Tibial artery (tissue), 4 donors: ENCODE results near the gene PCDHA2.

Source experiments
- DNase-seq, 2 donors: peaks; one replicate each; pipeline ENCODE4 v3.0.0-alpha.2; 2019
- H3K27ac ChIP-seq, 2 donors: fragments of 200-600 bp; sonication (generic) in 1 of 2; 1 replicate in 1 of 2; 2 replicates in 1 of 2; pipeline ENCODE4 v1.5.1; 2018 to 2019; ENCODE audit warnings: mild to moderate bottlenecking in 1 of 2
- H3K27me3 ChIP-seq, 2 donors: fragments of 200-600 bp; sonication (generic) in 1 of 2; one replicate each; pipeline versions ENCODE4 v1.5.1 to v1.6.0; 2016 to 2019
- H3K36me3 ChIP-seq, 3 donors: fragments of 200-600 bp; sonication (generic) in 2 of 3; one replicate each; pipeline ENCODE4 v1.5.1; 2016 to 2019; ENCODE audit warnings: mild to moderate bottlenecking in 2 of 3
- H3K4me1 ChIP-seq, 4 donors: fragments of 200-600 bp; sonication (generic) in 2 of 4; 1 replicate in 3 of 4; 2 replicates in 1 of 4; pipeline ENCODE4 v1.5.1; 2016 to 2019
- H3K4me3 ChIP-seq, 2 donors: fragments of 200-600 bp; sonication (generic) in 1 of 2; 1 replicate in 1 of 2; 2 replicates in 1 of 2; pipeline ENCODE4 v1.5.1; 2018 to 2019; ENCODE audit warnings: mild to moderate bottlenecking in 2 of 2
- H3K9me3 ChIP-seq, 3 donors: fragments of 200-600 bp; sonication (generic) in 1 of 3; one replicate each; pipeline ENCODE4 v1.5.1; 2016 to 2019
- CTCF ChIP-seq, 2 experiments: fragments of 200-600 bp in 1 of 2; fragments of 450-650 bp in 1 of 2; IDR thresholded peaks; one replicate each; pipeline ENCODE4 v1.5.1; 2017 to 2019; ENCODE audit warnings: antibody characterized with exemption in 2 of 2, mild to moderate bottlenecking in 1 of 2, moderate library complexity in 1 of 2
- intact Hi-C: fragments of 100-400 bp; cut with DNase I; formaldehyde crosslinking; loops from one replicate; pipeline ENCODE4 v1.15.0; 2023; ENCODE audit warnings: low total_unique reads

PCDHA2 gene

GRCh38 chr5:140835622-140836510 is 41.2 kb downstream of the PCDHA2 start:
- H3K4me1 ChIP-seq, result no peaks in the 10 kb centered on the region
- peaks cover 0 to 47% (median 29%) of the 10 kb centered on the region in 3 donors for H3K9me3 ChIP-seq
- no peak overlapping the region for H3K27ac ChIP-seq
- peaks cover 0 to 12% of the 10 kb centered on the region in 2 donors for H3K27me3 ChIP-seq
- no peak overlapping the region for H3K4me3 ChIP-seq
- no peak for DNase-seq
- TF ChIP-seq CTCF (IDR thresholded peaks at IDR 0.05), result no peak
- H3K36me3 ChIP-seq, result peaks cover 0 to 3% (median 0%) of the 10 kb centered on the region in 3 donors
- intact Hi-C loops, result no loop called here

DNA sequence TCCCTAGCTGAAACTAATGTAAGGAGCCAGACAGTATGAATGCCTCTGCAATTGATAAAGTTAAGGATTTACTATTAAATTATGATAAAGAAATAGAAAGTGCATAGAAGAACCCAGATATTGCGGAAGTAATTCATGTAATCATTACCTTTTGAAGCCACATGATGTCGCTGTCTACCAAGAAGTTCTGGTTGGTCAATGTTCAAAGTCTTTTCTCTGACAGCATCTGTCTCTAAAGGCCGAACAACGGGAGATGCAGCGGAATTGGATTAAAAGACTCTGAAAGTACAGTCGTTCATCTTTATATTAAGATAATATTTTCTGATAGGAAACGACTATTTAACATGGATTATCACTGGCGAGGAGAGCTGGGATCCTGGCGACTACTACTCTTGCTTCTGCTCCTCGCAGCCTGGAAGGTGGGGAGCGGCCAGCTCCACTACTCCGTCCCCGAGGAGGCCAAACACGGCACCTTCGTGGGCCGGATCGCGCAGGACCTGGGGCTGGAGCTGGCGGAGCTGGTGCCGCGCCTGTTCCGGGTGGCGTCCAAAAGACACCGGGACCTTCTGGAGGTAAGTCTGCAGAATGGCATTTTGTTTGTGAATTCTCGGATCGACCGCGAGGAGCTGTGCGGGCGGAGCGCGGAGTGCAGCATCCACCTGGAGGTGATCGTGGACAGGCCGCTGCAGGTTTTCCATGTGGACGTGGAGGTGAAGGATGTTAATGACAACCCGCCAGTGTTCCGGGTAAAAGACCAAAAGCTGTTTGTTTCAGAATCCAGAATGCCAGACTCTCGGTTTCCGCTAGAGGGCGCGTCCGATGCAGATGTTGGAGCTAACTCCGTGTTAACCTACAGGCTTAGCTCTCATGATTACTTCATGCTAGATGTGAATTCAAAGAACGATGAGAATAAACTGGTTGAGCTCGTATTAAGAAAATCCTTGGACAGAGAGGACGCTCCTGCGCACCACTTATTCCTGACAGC is 46.6 kb downstream of the PCDHA2 start, which contains the start of gene PCDHA8:
PCDHA8 (plus strand) TSS at position 210 of the 985 bp plus-strand sequence; CDS start at position 345, 135 bp downstream.
- no peak for TF ChIP-seq CTCF (IDR thresholded peaks at IDR 0.05)
- H3K27ac ChIP-seq, result no peak within 1 kb of the TSS
- no peaks in the 10 kb centered on the region for H3K4me1 ChIP-seq
- no peak for DNase-seq
- peaks cover 0 to 4% of the 10 kb centered on the region in 2 donors for H3K27me3 ChIP-seq
- peaks cover 0 to 33% (median 32%) of the 10 kb centered on the region in 3 donors for H3K9me3 ChIP-seq
- no peaks in the 10 kb centered on the region for H3K36me3 ChIP-seq
- intact Hi-C loops, result no loop called here
- H3K4me3 ChIP-seq, result no peak within 1 kb of the TSS

DNA sequence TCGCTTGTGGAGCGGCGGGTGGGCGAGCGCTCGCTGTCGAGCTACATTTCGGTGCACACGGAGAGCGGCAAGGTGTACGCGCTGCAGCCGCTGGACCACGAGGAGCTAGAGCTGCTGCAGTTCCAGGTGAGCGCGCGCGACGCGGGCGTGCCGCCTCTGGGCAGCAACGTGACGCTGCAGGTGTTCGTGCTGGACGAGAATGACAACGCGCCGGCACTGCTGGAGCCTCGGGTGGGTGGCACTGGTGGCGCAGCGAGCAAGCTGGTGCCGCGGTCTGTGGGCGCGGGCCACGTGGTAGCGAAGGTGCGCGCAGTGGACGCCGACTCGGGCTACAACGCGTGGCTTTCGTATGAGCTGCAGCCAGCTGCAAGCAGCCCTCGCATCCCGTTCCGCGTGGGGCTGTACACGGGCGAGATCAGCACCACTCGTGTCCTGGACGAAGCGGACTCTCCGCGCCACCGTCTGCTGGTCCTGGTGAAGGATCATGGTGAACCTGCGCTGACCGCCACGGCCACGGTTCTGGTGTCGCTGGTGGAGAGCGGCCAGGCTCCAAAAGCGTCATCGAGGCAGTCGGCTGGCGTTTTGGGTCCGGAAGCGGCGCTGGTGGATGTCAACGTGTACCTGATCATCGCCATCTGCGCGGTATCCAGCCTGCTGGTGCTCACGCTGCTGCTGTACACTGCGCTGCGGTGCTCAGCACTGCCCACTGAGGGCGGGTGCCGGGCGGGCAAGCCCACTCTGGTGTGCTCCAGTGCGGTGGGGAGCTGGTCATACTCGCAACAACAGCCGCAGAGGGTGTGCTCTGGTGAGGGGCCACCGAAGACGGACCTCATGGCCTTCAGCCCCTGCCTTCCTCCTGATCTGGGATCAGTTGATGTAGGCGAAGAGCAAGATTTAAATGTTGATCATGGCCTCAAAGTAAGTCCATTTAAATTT is 48.4 kb downstream of the PCDHA2 start:
- no peaks in the 10 kb centered on the region for H3K4me1 ChIP-seq
- H3K36me3 ChIP-seq, result no peaks in the 10 kb centered on the region
- peaks cover 0 to 40% (median 38%) of the 10 kb centered on the region in 3 donors for H3K9me3 ChIP-seq
- no peak overlapping the region for H3K4me3 ChIP-seq
- TF ChIP-seq CTCF (IDR thresholded peaks at IDR 0.05), result no peak
- H3K27me3 ChIP-seq, result peaks cover 0 to 4% of the 10 kb centered on the region in 2 donors
- DNase-seq, result no peak
- intact Hi-C loops, result no loop called here
- H3K27ac ChIP-seq, result no peak overlapping the region
